ENCODE results near the gene SEMA5A. TPM values are rescaled to one million over a fixed set of nuclear protein-coding genes. Genes with fewer than 3 reads are reported as not detected.
A peak's percentile ranks its signal among the peaks of the same experiment; 100 is the strongest.

The SEMA5A gene
- total RNA-seq, 6 experiments from 2014 or later, result 3.1 to 12.6 (median 5.7) TPM

DNA sequence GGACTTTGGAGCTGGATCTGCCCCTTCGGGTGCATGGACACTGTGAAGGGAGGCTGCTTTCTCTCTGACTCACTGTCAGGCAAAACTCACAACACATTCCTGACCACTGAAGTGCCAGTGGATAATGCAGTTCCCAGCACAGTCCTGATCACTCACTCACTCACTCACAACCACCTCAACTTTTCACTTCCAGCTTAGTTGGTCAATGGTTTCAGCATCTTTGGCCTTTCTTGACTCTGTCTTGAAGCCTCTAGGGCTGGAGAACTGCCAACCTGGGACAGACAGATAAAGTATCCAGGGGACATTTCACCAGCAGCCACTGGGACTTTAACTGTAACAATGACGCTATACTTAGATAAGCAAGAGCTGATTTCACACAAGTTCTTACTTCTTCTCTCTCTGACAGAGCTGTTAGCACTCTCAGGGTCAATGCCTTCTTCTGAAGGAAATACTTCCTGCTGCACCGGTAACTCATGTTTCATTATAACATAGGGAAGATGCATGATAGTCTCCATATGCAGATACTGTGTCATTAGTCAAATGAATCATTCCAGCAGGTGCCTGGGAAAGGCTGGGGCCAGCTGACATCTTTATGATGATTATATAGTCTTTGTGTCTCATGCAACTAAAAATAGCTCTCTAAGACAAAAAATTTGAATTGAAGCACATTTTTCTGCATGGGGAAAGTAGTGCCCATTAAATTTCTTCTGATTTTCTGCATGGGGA is 499.0 kb downstream of the SEMA5A start:
- Histone ChIP-seq H3K27ac (no peak overlapping the region), H3K4me3 (no peak overlapping the region), H3K4me1 (no peaks in the 10 kb centered on the region), H3K27me3 (no peaks in the 10 kb centered on the region), H3K36me3 (peaks cover 0 to 2% (median 0%) of the 10 kb centered on the region in 4 donors), H3K9me3 (no peaks in the 10 kb centered on the region)
- intact Hi-C loops (cut with DNase I), result no loop called here
- 66% methylated on average over 2 of the region's 3 CpGs for WGBS (ENCODE audit: insufficient coverage, low coverage, low lambda C conversion rate, missing lambda C conversion rate)
- TF ChIP-seq, protein P1, sequence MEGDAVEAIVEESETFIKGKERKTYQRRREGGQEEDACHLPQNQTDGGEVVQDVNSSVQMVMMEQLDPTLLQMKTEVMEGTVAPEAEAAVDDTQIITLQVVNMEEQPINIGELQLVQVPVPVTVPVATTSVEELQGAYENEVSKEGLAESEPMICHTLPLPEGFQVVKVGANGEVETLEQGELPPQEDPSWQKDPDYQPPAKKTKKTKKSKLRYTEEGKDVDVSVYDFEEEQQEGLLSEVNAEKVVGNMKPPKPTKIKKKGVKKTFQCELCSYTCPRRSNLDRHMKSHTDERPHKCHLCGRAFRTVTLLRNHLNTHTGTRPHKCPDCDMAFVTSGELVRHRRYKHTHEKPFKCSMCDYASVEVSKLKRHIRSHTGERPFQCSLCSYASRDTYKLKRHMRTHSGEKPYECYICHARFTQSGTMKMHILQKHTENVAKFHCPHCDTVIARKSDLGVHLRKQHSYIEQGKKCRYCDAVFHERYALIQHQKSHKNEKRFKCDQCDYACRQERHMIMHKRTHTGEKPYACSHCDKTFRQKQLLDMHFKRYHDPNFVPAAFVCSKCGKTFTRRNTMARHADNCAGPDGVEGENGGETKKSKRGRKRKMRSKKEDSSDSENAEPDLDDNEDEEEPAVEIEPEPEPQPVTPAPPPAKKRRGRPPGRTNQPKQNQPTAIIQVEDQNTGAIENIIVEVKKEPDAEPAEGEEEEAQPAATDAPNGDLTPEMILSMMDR (IDR thresholded peaks at IDR 0.05), result no peak
- no peak for TF ChIP-seq POLR2A (IDR thresholded peaks at IDR 0.05)
- DNase-seq (no peak), ATAC-seq (peak in 2 of 4 donors; percentile 27 to 39)

DNA sequence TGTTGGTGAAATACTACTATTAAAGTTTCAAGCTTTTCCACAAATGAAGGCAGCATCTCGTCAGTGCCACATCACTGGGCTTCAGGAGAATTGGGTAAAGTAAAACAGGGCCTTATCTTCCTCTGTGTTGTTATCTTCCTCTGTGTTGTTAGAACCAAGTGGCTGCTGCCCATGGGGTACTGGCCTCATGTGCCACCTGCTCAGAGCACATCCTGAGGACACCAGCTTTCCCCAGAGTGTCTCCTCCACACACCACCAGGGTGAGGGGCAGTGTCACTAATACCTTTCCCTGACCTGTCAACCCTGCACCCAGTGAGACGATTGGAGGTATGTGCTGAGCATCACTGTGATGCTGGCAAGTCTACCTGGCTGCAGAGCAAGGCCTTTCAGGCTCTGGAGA is 499.9 kb downstream of the SEMA5A start:
- Histone ChIP-seq H3K4me3 (no peak overlapping the region), H3K4me1 (no peaks in the 10 kb centered on the region), H3K9me3 (no peaks in the 10 kb centered on the region), H3K27ac (no peak overlapping the region), H3K27me3 (no peaks in the 10 kb centered on the region), H3K36me3 (peaks cover 0 to 2% (median 0%) of the 10 kb centered on the region in 4 donors)
- WGBS (ENCODE audit: insufficient coverage, low coverage, low lambda C conversion rate, missing lambda C conversion rate), result 52% methylated on average over 2 of the region's 2 CpGs
- TF ChIP-seq, protein P1 (IDR thresholded peaks at IDR 0.05), result no peak
- TF ChIP-seq POLR2A (IDR thresholded peaks at IDR 0.05), result no peak
- DNase-seq (no peak), ATAC-seq (no peak)
- intact Hi-C loops (cut with DNase I), result no loop called here

DNA sequence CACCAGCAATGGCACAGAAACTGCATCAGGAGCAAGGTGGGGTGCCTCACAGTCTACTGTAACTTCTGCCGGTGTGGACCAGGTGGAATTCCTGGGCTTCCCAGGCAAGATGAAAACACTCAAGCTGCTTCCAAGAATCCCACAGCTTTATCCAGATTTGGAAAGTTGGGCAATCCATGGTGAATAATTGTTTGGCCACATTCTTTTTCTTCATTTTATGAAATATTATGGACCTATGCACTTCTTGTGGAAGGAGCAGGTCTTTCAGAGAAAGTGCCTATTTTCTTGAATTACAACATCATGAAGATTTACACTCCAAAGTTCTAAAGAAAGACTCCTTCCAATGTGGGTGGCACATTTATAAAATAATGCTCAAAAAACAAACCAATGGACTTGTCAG is 503.6 kb downstream of the SEMA5A start:
- peaks cover 0 to 2% (median 0%) of the 10 kb centered on the region in 4 donors for H3K36me3 ChIP-seq
- H3K4me1 ChIP-seq, result no peaks in the 10 kb centered on the region
- H3K27me3 ChIP-seq, result no peaks in the 10 kb centered on the region
- H3K9me3 ChIP-seq, result no peaks in the 10 kb centered on the region
- ATAC-seq (no peak), DNase-seq (no peak)
- no CpG with 5 or more reads among the region's 1 CpG for WGBS (ENCODE audit: insufficient coverage, low coverage, low lambda C conversion rate, missing lambda C conversion rate)
- H3K4me3 ChIP-seq, result no peak overlapping the region
- H3K27ac ChIP-seq, result no peak overlapping the region
- intact Hi-C loops (cut with DNase I), result no loop called here
- TF ChIP-seq, protein P1 (IDR thresholded peaks at IDR 0.05), result no peak
- TF ChIP-seq POLR2A (IDR thresholded peaks at IDR 0.05), result no peak

DNA sequence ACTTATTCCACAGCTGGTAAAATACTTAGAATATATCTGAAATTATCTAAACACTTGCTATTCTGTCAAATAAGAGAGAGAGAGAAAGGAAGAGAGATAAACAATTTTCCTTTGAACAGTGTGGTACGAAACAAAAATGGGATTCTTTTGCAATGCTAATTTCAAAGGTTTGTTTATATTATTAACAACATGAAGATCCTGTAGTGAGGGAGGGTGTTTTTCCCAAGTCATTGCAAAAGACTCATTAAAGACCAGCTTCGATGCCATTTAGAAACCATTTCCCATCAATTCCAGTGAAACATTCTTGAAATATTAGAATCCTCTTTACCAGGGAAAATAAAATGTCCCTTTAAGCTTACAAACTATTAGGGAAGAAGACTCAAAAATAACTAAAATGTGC is 505.4 kb downstream of the SEMA5A start:
- H3K27ac ChIP-seq, result no peak overlapping the region
- DNase-seq (no peak), ATAC-seq (no peak)
- intact Hi-C loops (cut with DNase I), result no loop called here
- no peak for TF ChIP-seq POLR2A (IDR thresholded peaks at IDR 0.05)
- TF ChIP-seq, protein P1 (IDR thresholded peaks at IDR 0.05), result no peak
- WGBS (ENCODE audit: insufficient coverage, low coverage, low lambda C conversion rate, missing lambda C conversion rate), result 81% methylated on average over 2 of the region's 2 CpGs
- peaks cover 0 to 2% (median 0%) of the 10 kb centered on the region in 4 donors for H3K36me3 ChIP-seq
- no peak overlapping the region for H3K4me3 ChIP-seq
- H3K27me3 ChIP-seq, result no peaks in the 10 kb centered on the region
- H3K4me1 ChIP-seq, result no peaks in the 10 kb centered on the region
- H3K9me3 ChIP-seq, result no peaks in the 10 kb centered on the region
